ENCODE measurements around the gene ZBTB32. TPM values are rescaled to one million over a fixed set of nuclear protein-coding genes. Genes with fewer than 3 reads are reported as not detected.

ZBTB32 gene
- total and polyA plus RNA-seq, 2 of the 8 experiments (the other 6 are each of a cell fraction or from before 2014, with no cell fraction given): 0.11 to 0.50 TPM

- H3K4me2 ChIP-seq (ENCODE audit: insufficient read depth in 1 of 2, low read depth in 2 of 2, low read length in 2 of 2): peak overlapping the region; percentile 59 to 69; a peak in 3 of 4 replicates
- peak overlapping the region in 1 of 4 experiments; percentile 82; a peak in 1 of 7 replicates for H3K9ac ChIP-seq (replicated peaks in 1 of 4; ENCODE audit: extremely low read depth in 1 of 4, low read depth in 3 of 4, low read length in 3 of 4)
- ChIA-PET CTCF (ENCODE audit: partially characterized antibody) (interaction anchor here (0.7 kb wide), 1 partner anchor 73 kb away, joined by 5 read pairs; no protein-coding TSS in a partner anchor), POLR2A (ENCODE audit: partially characterized antibody) (interaction anchor here (1.3 to 2.7 kb wide), 9 partner anchors 10 to 124 kb away, joined by 3 to 23 read pairs (median 5); partner anchors contain the start of genes ARHGAP33 and HSPB6)
- no peak overlapping the region for H2BK15ac ChIP-seq (ENCODE audit: low read length)
- no peak overlapping the region for H2AK5ac ChIP-seq (ENCODE audit: low read depth, low read length)
- H3K14ac ChIP-seq (ENCODE audit: insufficient read length): no peak overlapping the region
- WGBS, 2 experiments (ENCODE audit: extremely low coverage in 1 of 2, insufficient coverage in 1 of 2, insufficient read length in 1 of 2, insufficient replicate concordance in 2 of 2, low coverage in 1 of 2, low lambda C conversion rate in 2 of 2, missing lambda C conversion rate in 1 of 2): 77% methylated on average over 5 of the region's 5 CpGs; no CpG with 5 or more reads in 1 of the 2 experiments
- H2BK20ac ChIP-seq (ENCODE audit: low read length): no peak overlapping the region
- no peak overlapping the region for H2AFZ ChIP-seq (ENCODE audit: low read length)
- H3K4me1 ChIP-seq (replicated peaks in 1 of 4; ENCODE audit: control insufficient read depth in 3 of 4, insufficient read depth in 4 of 4, low read length in 3 of 4): peaks cover 0 to 4% (median 2%) of the 10 kb centered on the region in 4 experiments; a peak in 3 of 7 replicates
- H3K23ac ChIP-seq (ENCODE audit: insufficient read length): no peak overlapping the region
- no peak overlapping the region for H3K27ac ChIP-seq (ENCODE audit: low read depth, low read length)
- no peaks in the 10 kb centered on the region for H3K9me3 ChIP-seq (ENCODE audit: insufficient read depth in 2 of 2, low read depth in 1 of 2, low read length in 1 of 2)
- H3K23me2 ChIP-seq (ENCODE audit: low read depth, low read length): peaks cover 11% of the 10 kb centered on the region
- H4K91ac ChIP-seq (replicated peaks; ENCODE audit: insufficient read length, low read length): no peak overlapping the region
- H3K4me3 ChIP-seq (ENCODE audit: extremely low read depth in 1 of 4, insufficient read depth in 2 of 4, low read depth in 3 of 4, low read length in 4 of 4): peak overlapping the region; percentile 65 to 95 (median 82); a peak in 6 of 8 replicates
- no peaks in the 10 kb centered on the region; the same call in none of the 2 replicates for H3K79me1 ChIP-seq (ENCODE audit: low read depth, low read length)
- no peak overlapping the region for H3K56ac ChIP-seq (replicated peaks; ENCODE audit: insufficient read length, low read depth, low read length)
- no peak overlapping the region for H3K4ac ChIP-seq (replicated peaks; ENCODE audit: insufficient read length, low read depth, low read length)
- H3K18ac ChIP-seq (ENCODE audit: extremely low read depth, low read length): no peak overlapping the region
- peaks cover 0 to 2% (median 0%) of the 10 kb centered on the region in 4 experiments; a peak in 1 of 8 replicates for H3K36me3 ChIP-seq (ENCODE audit: control insufficient read depth in 2 of 4, insufficient read depth in 4 of 4, low read length in 3 of 4)
- FAIRE-seq: no peak
- peaks cover 0 to 2% of the 10 kb centered on the region in 2 experiments for H4K20me1 ChIP-seq (replicated peaks in 1 of 2; ENCODE audit: control insufficient read depth in 1 of 2, insufficient read depth in 2 of 2, low read length in 2 of 2)
- H2BK5ac ChIP-seq (ENCODE audit: low read depth, low read length): no peak overlapping the region
- no peak overlapping the region for H2BK12ac ChIP-seq (ENCODE audit: low read depth, low read length)
- H2BK120ac ChIP-seq (replicated peaks; ENCODE audit: low read depth, low read length): no peak overlapping the region
- H4K8ac ChIP-seq (ENCODE audit: extremely low read depth, insufficient read depth, low read length): no peak overlapping the region
- no peak for DNase-seq (ENCODE audit: low read depth in 1 of 2, low spot score in 2 of 2)
- no peaks in the 10 kb centered on the region for H3K27me3 ChIP-seq (replicated peaks in 1 of 4; ENCODE audit: control insufficient read depth in 3 of 4, extremely low read depth in 1 of 4, insufficient read depth in 3 of 4, low read length in 3 of 4)
- H3K79me2 ChIP-seq (ENCODE audit: control insufficient read depth in 1 of 2, insufficient read depth in 2 of 2, low read length in 2 of 2): peaks cover 0 to 7% of the 10 kb centered on the region in 2 experiments; a peak in 1 of 4 replicates
- H4K5ac ChIP-seq (ENCODE audit: insufficient read length, low read depth, low read length): no peak overlapping the region
- TF ChIP-seq ATF3 (IDR thresholded peaks at IDR 0.05; ENCODE audit: insufficient read depth, low read depth, low read length) (no peak), SUZ12 (IDR thresholded peaks at IDR 0.05; ENCODE audit: low read length) (no peak), SP2 (IDR thresholded peaks at IDR 0.05; ENCODE audit: low read length) (no peak), KDM5A (IDR thresholded peaks at IDR 0.05; ENCODE audit: low read length) (no peak), JUN (IDR thresholded peaks at IDR 0.05; ENCODE audit: low read depth, low read length) (no peak), CTBP2 (IDR thresholded peaks at IDR 0.05; ENCODE audit: borderline replicate concordance, insufficient read depth, insufficient read length, low read length) (no peak), KDM4A (IDR thresholded peaks at IDR 0.05; ENCODE audit: low read depth, low read length, severe bottlenecking) (no peak), NANOG (IDR thresholded peaks at IDR 0.05; ENCODE audit: insufficient read depth, low read depth, low read length, poor library complexity, severe bottlenecking) (no peak), MAX (IDR thresholded peaks at IDR 0.05) (no peak), CREB1 (IDR thresholded peaks at IDR 0.05) (no peak), GABPA (IDR thresholded peaks at IDR 0.05; ENCODE audit: borderline replicate concordance, insufficient read depth, low read length) (no peak), SIRT6 (IDR thresholded peaks at IDR 0.05; ENCODE audit: low read length) (no peak), CEBPB (IDR thresholded peaks at IDR 0.05; ENCODE audit: low read depth, low read length) (no peak)
Measured at GRCh38 chr19:35746531-35746930, 42.2 kb downstream of the ZBTB32 start.
